ENCODE results near the gene RNF31. TPM values are rescaled to one million over a fixed set of nuclear protein-coding genes. Genes with fewer than 3 reads are reported as not detected.

The RNF31 gene
- total and polyA plus RNA-seq, 2 of the 13 experiments (the other 11 are each of a cell fraction or from before 2014, with no cell fraction given): 48.2 to 86.8 TPM

GRCh38 chr14:24141097-24141880, 6.0 kb upstream of the RNF31 start, which contains the start of gene EMC9 (continued):
- TF ChIP-seq ZNF576 (CRISPR knock-in tag; IDR thresholded peaks at IDR 0.05) (peak; percentile 91; the same call in 1 of the 2 replicates), ZNF639 (CRISPR knock-in tag; conservative IDR thresholded peaks at IDR 0.05) (peak; percentile 82), IRX3 (CRISPR knock-in tag; IDR thresholded peaks at IDR 0.05; ENCODE audit: borderline replicate concordance, low read depth) (peak; percentile 93; the same call in 1 of the 2 replicates), SOX13 (IDR thresholded peaks at IDR 0.05) (peak; percentile 68; the same call in 1 of the 2 replicates), SOX13 (CRISPR knock-in tag; conservative IDR thresholded peaks at IDR 0.05 in 1 of 2, IDR thresholded peaks at IDR 0.05 in 1 of 2) (peak; percentile 60 to 72; a peak in 2 of 4 replicates), MXD4 (CRISPR knock-in tag; IDR thresholded peaks at IDR 0.05) (peak; percentile 87), ZNF496 (CRISPR knock-in tag; IDR thresholded peaks at IDR 0.05; ENCODE audit: insufficient replicate concordance) (no peak), ZNF678 (CRISPR knock-in tag; IDR thresholded peaks at IDR 0.05) (peak; percentile 99), PLSCR1 (CRISPR knock-in tag; IDR thresholded peaks at IDR 0.05; ENCODE audit: borderline replicate concordance) (no peak), ZNF546 (CRISPR knock-in tag; conservative IDR thresholded peaks at IDR 0.05) (peak; percentile 98; the same call in 1 of the 2 replicates), KDM5A (IDR thresholded peaks at IDR 0.05; ENCODE audit: borderline replicate concordance, low read length) (peak; percentile 90), REPIN1 (CRISPR knock-in tag; IDR thresholded peaks at IDR 0.05; ENCODE audit: borderline replicate concordance, low read depth) (peak; percentile 6; the same call in 1 of the 2 replicates), NRL (CRISPR knock-in tag; IDR thresholded peaks at IDR 0.05; ENCODE audit: borderline replicate concordance) (no peak), POLR2A (IDR thresholded peaks at IDR 0.05; ENCODE audit: insufficient read depth in 1 of 2, low read depth in 2 of 2, low read length in 2 of 2) (peak in 1 of 2 experiments; percentile 88; a peak in 2 of 4 replicates), SCMH1 (CRISPR knock-in tag; IDR thresholded peaks at IDR 0.05; ENCODE audit: borderline replicate concordance) (no peak), ZNF558 (CRISPR knock-in tag; IDR thresholded peaks at IDR 0.05; ENCODE audit: borderline replicate concordance) (no peak), ZNF33B (CRISPR knock-in tag; IDR thresholded peaks at IDR 0.05) (peak; percentile 66; the same call in 1 of the 2 replicates), ZNF816 (CRISPR knock-in tag; IDR thresholded peaks at IDR 0.05; ENCODE audit: borderline replicate concordance) (no peak), SYNCRIP (IDR thresholded peaks at IDR 0.05; ENCODE audit: insufficient read depth, low read depth, low read length) (no peak), HOXA9 (CRISPR knock-in tag; IDR thresholded peaks at IDR 0.05; ENCODE audit: borderline replicate concordance) (no peak), SNAPC5 (CRISPR knock-in tag; IDR thresholded peaks at IDR 0.05; ENCODE audit: borderline replicate concordance) (no peak; the same call in 1 of the 2 replicates), ZBTB34 (CRISPR knock-in tag; IDR thresholded peaks at IDR 0.05) (peak; percentile 89), ZNF747 (CRISPR knock-in tag; IDR thresholded peaks at IDR 0.05; ENCODE audit: borderline replicate concordance) (peak; percentile 97), GFI1 (CRISPR knock-in tag; IDR thresholded peaks at IDR 0.05; ENCODE audit: borderline replicate concordance) (no peak), ZNF562 (CRISPR knock-in tag; IDR thresholded peaks at IDR 0.05; ENCODE audit: borderline replicate concordance) (no peak)

Data from HepG2 (cell line).